ENCODE data around the gene ALPG. TPM values are rescaled to one million over a fixed set of nuclear protein-coding genes. Genes with fewer than 3 reads are reported as not detected.
"Not testable (repeated sequence)": the region's sequence is repeated elsewhere in the genome, so short reads cannot be mapped to it uniquely, and the experiment has no call there.

ALPG gene
- polyA plus RNA-seq (2013, experiment 1 of 2): not detected
- polyA plus RNA-seq (2013, experiment 2 of 2): not detected

DNA sequence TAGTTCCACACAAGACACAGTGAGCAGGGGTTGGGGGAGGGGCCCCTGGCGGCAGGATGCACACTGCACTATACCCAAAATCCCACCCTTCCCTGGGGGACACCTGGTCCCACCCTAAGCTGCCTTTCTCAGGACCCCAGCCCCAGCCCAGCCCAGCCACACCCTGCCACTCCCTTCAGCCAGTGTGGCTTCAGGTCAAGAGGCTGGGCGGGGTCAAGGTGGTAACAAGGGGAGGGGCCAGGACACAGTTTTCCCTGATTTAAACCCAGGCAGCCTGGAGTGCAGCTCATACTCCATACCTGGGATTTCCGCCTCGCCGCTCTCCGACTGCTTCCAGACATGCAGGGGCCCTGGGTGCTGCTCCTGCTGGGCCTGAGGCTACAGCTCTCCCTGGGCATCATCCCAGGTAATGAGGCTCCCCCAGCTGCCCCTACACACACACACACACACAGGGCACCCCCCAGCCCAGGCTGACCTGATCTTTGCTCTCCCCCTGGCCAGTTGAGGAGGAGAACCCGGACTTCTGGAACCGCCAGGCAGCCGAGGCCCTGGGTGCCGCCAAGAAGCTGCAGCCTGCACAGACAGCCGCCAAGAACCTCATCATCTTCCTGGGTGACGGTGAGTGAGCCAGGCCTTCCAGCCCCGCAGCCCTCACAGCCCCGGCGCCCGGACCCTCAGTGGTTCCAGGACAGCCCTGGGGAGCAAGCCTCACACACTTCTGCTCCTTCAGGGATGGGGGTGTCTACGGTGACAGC is at the start of gene ALPG:
Gene ALPG, plus strand, starts transcription at position 289 of the 755 bp plus-strand sequence. Its CDS starts 51 bp downstream, at position 340.
- WGBS, 2 experiments (ENCODE audit: insufficient coverage in 2 of 2): 92 to 95% methylated on average over 12 to 14 of the region's 17 CpGs
- no peaks in the 10 kb centered on the region for H3K36me3 ChIP-seq (ENCODE audit: control insufficient read depth, insufficient read depth, low read length)

DNA sequence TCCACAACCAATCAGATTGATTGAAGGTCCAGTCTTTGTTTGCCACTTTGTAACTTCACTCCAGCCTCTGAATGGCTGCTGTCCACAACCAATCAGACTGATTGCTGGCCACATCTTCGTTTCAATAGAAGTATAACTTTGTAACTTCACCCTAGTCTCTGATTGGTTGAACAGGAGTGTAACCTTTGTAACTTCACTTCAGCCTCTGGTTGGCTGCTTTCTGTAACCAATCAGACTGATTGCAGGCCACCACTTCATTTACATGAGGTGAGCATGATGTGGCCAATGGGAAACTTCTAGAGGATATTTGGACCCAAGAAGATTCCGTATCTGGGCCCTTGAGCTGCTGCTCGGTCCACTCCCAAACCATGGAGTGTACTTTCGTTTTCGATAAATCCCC is 45.0 kb upstream of the ALPG start:
- Histone ChIP-seq H3K4me3 (ENCODE audit: extremely low read depth, insufficient read depth, low read length, poor library complexity, severe bottlenecking) (no peak overlapping the region), H3K4me1 (ENCODE audit: control insufficient read depth, insufficient read depth, low read length, poor library complexity, severe bottlenecking) (peaks cover 5% of the 10 kb centered on the region)
- WGBS, 2 experiments (ENCODE audit: insufficient coverage in 2 of 2): 94 to 96% methylated on average over 5 of the region's 5 CpGs

More for the DNA sequence above, at the start of gene ALPG:
- no peaks in the 10 kb centered on the region for H3K9me3 ChIP-seq (ENCODE audit: control insufficient read depth, low read length)
- H3K4me1 ChIP-seq (ENCODE audit: control insufficient read depth, insufficient read depth, low read length, poor library complexity, severe bottlenecking): no peaks in the 10 kb centered on the region
- no peak within 1 kb of the TSS for H3K4me3 ChIP-seq (ENCODE audit: extremely low read depth, insufficient read depth, low read length, poor library complexity, severe bottlenecking)
- H3K27ac ChIP-seq (ENCODE audit: low read depth, low read length, severe bottlenecking): no peak within 1 kb of the TSS

DNA sequence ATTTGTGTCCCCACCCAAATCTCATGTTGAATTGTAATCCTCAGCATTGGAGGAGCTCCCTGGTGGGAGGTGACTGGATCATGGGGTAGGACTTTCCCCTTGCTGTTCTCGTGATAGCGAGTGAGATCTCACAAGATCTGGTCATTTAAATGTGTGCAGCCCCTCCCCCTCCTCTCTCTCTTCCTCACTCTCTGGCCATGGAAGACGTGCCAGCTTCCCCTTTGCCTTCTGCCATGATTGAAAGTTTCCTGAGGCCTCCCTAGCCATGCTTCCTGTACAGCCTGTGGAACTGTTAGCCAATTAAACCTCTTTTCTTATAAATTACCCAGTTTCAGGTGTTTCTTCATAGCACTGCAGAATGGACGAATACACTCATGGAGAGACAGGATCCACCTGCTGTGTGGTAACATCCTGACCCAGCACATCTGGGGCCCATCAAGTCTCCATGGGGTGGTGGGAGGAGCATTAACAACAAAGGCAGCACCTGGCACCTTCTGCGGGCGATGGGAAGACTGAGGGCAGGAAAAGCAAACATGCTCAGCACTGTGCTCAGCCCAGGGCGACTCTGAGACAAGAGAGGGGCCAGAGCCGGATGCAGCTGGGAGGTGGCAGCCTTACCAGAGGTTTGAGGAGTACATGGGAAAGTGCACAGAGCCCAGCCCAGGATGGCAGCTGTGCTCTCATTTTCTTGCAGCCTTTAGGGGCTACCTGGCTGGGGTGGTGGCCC is 44.3 kb upstream of the ALPG start:
- Histone ChIP-seq H3K27ac (ENCODE audit: low read depth, low read length, severe bottlenecking) (no peak overlapping the region), H3K9me3 (ENCODE audit: control insufficient read depth, low read length) (no peaks in the 10 kb centered on the region), H3K36me3 (ENCODE audit: control insufficient read depth, insufficient read depth, low read length) (no peaks in the 10 kb centered on the region), H3K4me3 (ENCODE audit: extremely low read depth, insufficient read depth, low read length, poor library complexity, severe bottlenecking) (no peak overlapping the region), H3K4me1 (ENCODE audit: control insufficient read depth, insufficient read depth, low read length, poor library complexity, severe bottlenecking) (peaks cover 5% of the 10 kb centered on the region)
- 74 to 77% methylated on average over 7 to 8 of the region's 8 CpGs for WGBS, 2 experiments (ENCODE audit: insufficient coverage in 2 of 2)

More for the DNA sequence above, 45.0 kb upstream of the ALPG start:
- Histone ChIP-seq H3K27ac (ENCODE audit: low read depth, low read length, severe bottlenecking) (no peak overlapping the region), H3K36me3 (ENCODE audit: control insufficient read depth, insufficient read depth, low read length) (no peaks in the 10 kb centered on the region), H3K9me3 (ENCODE audit: control insufficient read depth, low read length) (no peaks in the 10 kb centered on the region)

DNA sequence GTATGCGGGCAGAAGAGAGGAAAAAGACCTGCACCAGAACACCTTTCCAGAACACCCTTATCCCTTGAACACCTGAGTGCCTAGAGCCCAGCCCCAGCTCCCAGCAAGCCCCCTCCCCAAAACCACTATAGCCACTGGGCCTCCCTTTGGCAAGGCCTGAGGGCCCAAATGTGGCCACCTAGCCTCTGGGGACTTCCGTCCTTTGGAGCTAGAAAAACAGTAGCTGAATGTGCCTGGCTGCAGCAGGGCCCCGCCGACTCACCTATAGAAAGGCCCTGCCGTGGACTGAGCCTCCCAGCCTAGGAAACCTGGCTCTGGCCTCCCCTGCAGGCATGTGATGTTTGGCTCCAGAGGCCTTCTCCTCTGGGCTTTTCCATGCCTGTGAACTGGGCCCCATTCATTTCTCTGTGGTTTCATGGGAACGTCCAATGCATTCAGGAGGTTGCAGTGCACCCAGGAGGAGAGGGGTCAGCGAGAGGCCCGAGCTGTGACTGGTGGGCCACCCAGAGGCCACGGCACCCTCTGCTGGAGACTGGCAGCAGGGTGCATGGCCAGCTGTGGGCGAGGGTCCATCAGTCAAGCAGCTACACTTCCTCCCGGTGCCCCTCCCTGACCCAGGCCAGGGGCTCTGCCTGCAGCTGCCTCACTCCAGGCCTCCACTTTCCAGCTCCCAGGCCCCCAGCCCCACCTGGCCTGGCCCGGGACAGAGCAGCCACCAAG is 43.4 kb upstream of the ALPG start:
- not testable (repeated sequence) for H3K4me3 ChIP-seq (ENCODE audit: extremely low read depth, insufficient read depth, low read length, poor library complexity, severe bottlenecking); H3K9me3 ChIP-seq (ENCODE audit: control insufficient read depth, low read length); H3K4me1 ChIP-seq (ENCODE audit: control insufficient read depth, insufficient read depth, low read length, poor library complexity, severe bottlenecking); H3K27ac ChIP-seq (ENCODE audit: low read depth, low read length, severe bottlenecking); H3K36me3 ChIP-seq (ENCODE audit: control insufficient read depth, insufficient read depth, low read length)
- WGBS, 2 experiments (ENCODE audit: insufficient coverage in 2 of 2): 85% methylated on average over 9 to 10 of the region's 12 CpGs

DNA sequence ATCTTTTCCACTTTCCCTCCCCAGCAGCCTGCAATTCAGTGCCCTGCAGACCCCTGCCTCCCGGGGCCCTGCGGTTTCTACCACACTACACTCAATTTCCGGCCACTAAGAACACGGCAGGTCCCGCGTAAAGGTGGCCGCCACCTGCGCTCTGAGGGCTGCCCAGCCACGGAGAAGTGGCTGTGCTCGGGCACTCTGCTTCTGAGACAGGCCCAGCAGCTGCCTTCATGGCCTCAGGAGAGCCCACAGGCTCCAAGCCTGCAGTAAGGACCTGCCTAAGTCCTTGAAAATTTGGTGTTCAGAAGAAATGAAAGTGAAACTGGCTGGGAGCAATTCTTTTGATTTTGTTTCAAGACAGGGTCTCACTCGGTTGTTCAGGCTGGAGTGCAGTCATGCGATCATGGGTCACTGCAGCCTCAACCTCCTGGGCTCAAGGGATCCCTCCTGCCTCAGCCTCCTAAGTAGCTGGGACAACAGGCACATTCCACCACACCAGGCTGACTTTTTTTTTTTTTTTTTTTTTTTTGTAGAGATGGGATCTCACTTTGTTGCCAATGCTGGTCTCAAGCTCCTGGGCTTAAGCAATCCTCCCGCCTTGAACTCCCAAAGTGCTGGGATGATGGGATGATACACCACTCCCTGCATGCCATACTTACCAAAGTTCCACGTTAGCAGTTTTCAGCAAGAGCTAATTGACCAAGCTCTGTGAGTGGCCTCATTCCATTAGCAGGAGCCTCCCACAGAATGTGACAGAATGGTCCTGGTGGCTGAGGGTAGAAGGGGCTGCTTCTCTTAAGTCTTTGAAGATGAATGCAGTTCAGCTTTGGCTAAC is 42.6 kb upstream of the ALPG start:
- Histone ChIP-seq H3K9me3 (ENCODE audit: control insufficient read depth, low read length) (no peaks in the 10 kb centered on the region), H3K27ac (ENCODE audit: low read depth, low read length, severe bottlenecking) (no peak overlapping the region), H3K4me3 (ENCODE audit: extremely low read depth, insufficient read depth, low read length, poor library complexity, severe bottlenecking) (no peak overlapping the region), H3K36me3 (ENCODE audit: control insufficient read depth, insufficient read depth, low read length) (no peaks in the 10 kb centered on the region), H3K4me1 (ENCODE audit: control insufficient read depth, insufficient read depth, low read length, poor library complexity, severe bottlenecking) (peaks cover 14% of the 10 kb centered on the region)
- WGBS, 2 experiments (ENCODE audit: insufficient coverage in 2 of 2): 84 to 89% methylated on average over 13 to 14 of the region's 14 CpGs

DNA sequence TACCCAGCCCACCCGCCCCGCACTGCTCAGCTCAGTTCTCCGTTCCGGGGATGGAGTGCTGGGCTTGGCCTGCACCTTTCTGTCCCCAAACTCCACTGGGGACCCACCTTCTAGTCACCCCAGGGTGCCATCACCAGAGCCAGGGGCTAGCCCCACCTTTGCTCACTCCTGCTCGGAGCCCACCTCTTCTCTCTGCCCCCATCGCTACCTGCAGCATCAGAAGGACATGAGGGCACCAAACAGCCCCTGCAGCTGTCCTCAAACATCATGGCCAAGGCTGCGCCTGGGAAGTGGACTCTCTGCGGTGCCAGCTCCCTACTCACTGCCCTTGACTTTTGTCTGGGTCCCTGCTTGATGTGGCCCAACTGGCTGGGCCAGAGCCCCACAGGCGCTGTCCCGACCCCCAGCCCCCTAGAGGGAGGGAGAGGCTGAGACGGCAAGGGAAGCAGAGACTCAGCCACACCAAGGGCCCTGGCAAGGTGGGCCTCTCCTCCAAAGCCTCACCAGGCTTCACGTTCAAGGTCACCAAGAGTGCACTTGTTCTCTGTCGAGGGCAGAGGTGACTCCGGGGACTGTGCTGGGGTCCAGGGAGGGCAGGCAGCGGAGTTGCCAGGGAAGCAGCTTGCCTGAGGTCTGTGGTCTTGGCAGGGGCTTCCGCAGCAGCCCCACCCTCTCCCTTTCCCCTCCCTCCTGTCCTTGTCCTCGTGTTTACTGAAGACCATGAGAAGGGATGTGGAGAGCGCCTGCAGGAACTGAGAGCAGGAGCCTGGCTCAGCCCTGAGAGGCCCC is 41.6 kb upstream of the ALPG start:
- H3K36me3 ChIP-seq (ENCODE audit: control insufficient read depth, insufficient read depth, low read length); H3K4me3 ChIP-seq (ENCODE audit: extremely low read depth, insufficient read depth, low read length, poor library complexity, severe bottlenecking); H3K9me3 ChIP-seq (ENCODE audit: control insufficient read depth, low read length); H3K27ac ChIP-seq (ENCODE audit: low read depth, low read length, severe bottlenecking): not testable (repeated sequence)
- peaks cover 17% of the 10 kb centered on the region for H3K4me1 ChIP-seq (ENCODE audit: control insufficient read depth, insufficient read depth, low read length, poor library complexity, severe bottlenecking)
- 95 to 100% methylated on average over 4 to 11 of the region's 18 CpGs for WGBS, 2 experiments (ENCODE audit: insufficient coverage in 2 of 2)

DNA sequence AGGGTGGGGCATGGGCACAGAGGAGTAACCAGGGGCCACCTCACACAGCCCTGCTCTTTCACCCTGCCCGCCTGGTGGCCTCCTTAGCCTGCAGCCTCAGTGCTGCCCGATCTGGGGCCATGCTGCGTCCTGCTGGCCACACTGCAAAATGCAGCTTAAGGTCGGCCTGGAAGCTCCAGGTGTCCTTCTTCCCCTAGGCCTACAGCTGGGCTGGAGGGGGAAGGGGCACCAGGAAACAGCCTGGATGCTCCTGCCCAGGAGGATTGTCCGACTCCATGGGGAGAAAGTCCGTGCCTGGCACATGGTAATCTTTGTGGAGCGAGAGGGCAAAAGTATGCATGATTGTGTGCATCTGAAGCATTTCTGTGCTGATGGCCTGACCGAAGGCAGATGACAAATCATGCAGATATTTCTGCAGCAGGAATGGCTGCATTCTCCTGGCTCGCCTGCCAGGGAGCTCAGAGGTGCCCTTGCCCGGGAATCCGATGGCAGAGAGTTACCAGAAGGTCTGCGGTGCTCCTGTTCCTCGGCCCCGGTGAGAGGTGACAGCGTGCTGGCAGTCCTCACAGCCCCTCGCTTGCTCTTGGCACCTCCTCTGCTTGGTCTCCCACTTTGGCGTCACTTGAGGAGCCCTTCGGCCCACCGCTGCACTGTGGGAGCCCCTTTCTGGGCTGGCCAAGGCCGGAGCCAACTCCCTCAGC is 40.9 kb upstream of the ALPG start:
- no peak overlapping the region for H3K27ac ChIP-seq (ENCODE audit: low read depth, low read length, severe bottlenecking)
- no peaks in the 10 kb centered on the region for H3K9me3 ChIP-seq (ENCODE audit: control insufficient read depth, low read length)
- H3K4me3 ChIP-seq (ENCODE audit: extremely low read depth, insufficient read depth, low read length, poor library complexity, severe bottlenecking): no peak overlapping the region
- 77 to 81% methylated on average over 15 to 19 of the region's 20 CpGs for WGBS, 2 experiments (ENCODE audit: insufficient coverage in 2 of 2)
- H3K4me1 ChIP-seq (ENCODE audit: control insufficient read depth, insufficient read depth, low read length, poor library complexity, severe bottlenecking): peaks cover 17% of the 10 kb centered on the region
- no peaks in the 10 kb centered on the region for H3K36me3 ChIP-seq (ENCODE audit: control insufficient read depth, insufficient read depth, low read length)

DNA sequence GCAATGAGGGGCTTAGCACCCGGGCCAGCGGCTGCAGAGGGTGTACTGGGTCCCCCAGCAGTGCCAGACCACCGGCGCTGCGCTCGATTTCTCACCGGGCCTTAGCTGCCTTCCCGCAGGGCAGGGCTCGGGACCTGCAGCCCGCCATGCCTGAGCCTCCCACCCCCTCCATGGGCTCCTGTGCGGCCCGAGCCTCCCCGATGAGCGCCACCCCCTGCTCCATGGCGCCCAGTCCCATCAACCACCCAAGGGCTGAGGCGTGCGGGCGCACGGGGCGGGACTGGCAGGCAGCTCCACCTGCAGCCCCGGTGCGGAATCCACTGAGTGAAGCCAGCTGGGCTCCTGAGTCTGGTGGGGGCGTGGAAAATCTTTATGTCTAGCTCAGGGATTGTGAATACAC is 40.2 kb upstream of the ALPG start:
- H3K4me3 ChIP-seq (ENCODE audit: extremely low read depth, insufficient read depth, low read length, poor library complexity, severe bottlenecking); H3K27ac ChIP-seq (ENCODE audit: low read depth, low read length, severe bottlenecking); H3K9me3 ChIP-seq (ENCODE audit: control insufficient read depth, low read length); H3K36me3 ChIP-seq (ENCODE audit: control insufficient read depth, insufficient read depth, low read length): not testable (repeated sequence)
- peaks cover 17% of the 10 kb centered on the region for H3K4me1 ChIP-seq (ENCODE audit: control insufficient read depth, insufficient read depth, low read length, poor library complexity, severe bottlenecking)
- 97 to 100% methylated on average over 2 to 9 of the region's 23 CpGs for WGBS, 2 experiments (ENCODE audit: insufficient coverage in 2 of 2)

DNA sequence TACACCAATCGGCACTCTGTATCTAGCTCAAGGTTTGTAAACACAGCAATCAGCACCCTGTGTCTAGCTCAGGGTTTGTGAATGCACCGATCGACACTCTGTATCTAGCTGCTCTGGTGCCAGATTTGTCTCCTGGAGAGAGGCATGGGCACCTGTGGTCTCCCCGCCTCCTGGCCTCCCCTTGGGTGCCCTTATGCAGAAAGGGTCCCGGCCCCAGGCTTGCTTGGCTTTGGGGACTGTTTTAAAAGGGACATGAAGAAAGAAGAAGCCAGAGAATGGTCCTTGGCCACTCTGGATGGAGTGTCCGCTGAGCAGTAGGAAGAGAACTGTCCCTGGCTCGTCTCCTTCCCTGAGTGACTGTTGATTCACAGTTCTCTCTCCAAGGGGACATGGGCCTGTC is 39.6 kb upstream of the ALPG start:
- WGBS, 2 experiments (ENCODE audit: insufficient coverage in 2 of 2): 81 to 84% methylated on average over 4 to 7 of the region's 7 CpGs
- Histone ChIP-seq H3K27ac (ENCODE audit: low read depth, low read length, severe bottlenecking) (no peak overlapping the region), H3K36me3 (ENCODE audit: control insufficient read depth, insufficient read depth, low read length) (no peaks in the 10 kb centered on the region), H3K4me1 (ENCODE audit: control insufficient read depth, insufficient read depth, low read length, poor library complexity, severe bottlenecking) (peaks cover 17% of the 10 kb centered on the region), H3K9me3 (ENCODE audit: control insufficient read depth, low read length) (no peaks in the 10 kb centered on the region), H3K4me3 (ENCODE audit: extremely low read depth, insufficient read depth, low read length, poor library complexity, severe bottlenecking) (no peak overlapping the region)

Data from mesodermal cell (in vitro differentiated cells).